ENCODE measurements around the gene PTGER4. TPM values are rescaled to one million over a fixed set of nuclear protein-coding genes. Genes with fewer than 3 reads are reported as not detected.
"Not testable (repeated sequence)": the region's sequence is repeated elsewhere in the genome, so short reads cannot be mapped to it uniquely, and the experiment has no call there.

PTGER4 gene
- total RNA-seq, 1 donor from 2014 or later = 31.3 TPM

GRCh38 chr5:40688996-40689395 lies 9.3 kb downstream of the PTGER4 start:
- no peak for DNase-seq (ENCODE audit: extremely low read depth, low read depth, low spot score)

- DNase-seq (ENCODE audit: extremely low read depth, low read depth, low spot score) = peak; percentile 98
These were observed 9.7 kb downstream of the PTGER4 start for GRCh38 chr5:40689438-40689837.

- DNase-seq (ENCODE audit: extremely low read depth, low read depth, low spot score) = no peak
These were observed 10.6 kb downstream of the PTGER4 start for GRCh38 chr5:40690267-40690666.

- DNase-seq (ENCODE audit: extremely low read depth, low read depth, low spot score) = no peak
These were observed 12.2 kb downstream of the PTGER4 start for GRCh38 chr5:40691894-40692293.

- DNase-seq (ENCODE audit: extremely low read depth, low read depth, low spot score) = no peak
These were observed 14.7 kb downstream of the PTGER4 start for GRCh38 chr5:40694433-40694832.

GRCh38 chr5:40700116-40700782 lies 20.5 kb downstream of the PTGER4 start:
- no peak for DNase-seq (ENCODE audit: extremely low read depth, low read depth, low spot score)

GRCh38 chr5:40702027-40702426 lies 22.3 kb downstream of the PTGER4 start:
- DNase-seq (ENCODE audit: extremely low read depth, low read depth, low spot score) = not testable (repeated sequence)

GRCh38 chr5:40705484-40705883 lies 25.8 kb downstream of the PTGER4 start:
- DNase-seq (ENCODE audit: extremely low read depth, low read depth, low spot score) = not testable (repeated sequence)

GRCh38 chr5:40710575-40710974 lies 30.9 kb downstream of the PTGER4 start:
- DNase-seq (ENCODE audit: extremely low read depth, low read depth, low spot score) = not testable (repeated sequence)

GRCh38 chr5:40714001-40714400 lies 34.3 kb downstream of the PTGER4 start:
- no peak for DNase-seq (ENCODE audit: extremely low read depth, low read depth, low spot score)

- DNase-seq (ENCODE audit: extremely low read depth, low read depth, low spot score) = no peak
These were observed 36.3 kb downstream of the PTGER4 start for GRCh38 chr5:40716000-40716399.

- DNase-seq (ENCODE audit: extremely low read depth, low read depth, low spot score) = no peak
These were observed 36.9 kb downstream of the PTGER4 start for GRCh38 chr5:40716590-40716989.

- DNase-seq (ENCODE audit: extremely low read depth, low read depth, low spot score) = no peak
These were observed 37.6 kb downstream of the PTGER4 start for GRCh38 chr5:40717281-40717680.

- no peak for DNase-seq (ENCODE audit: extremely low read depth, low read depth, low spot score)
These were observed 40.4 kb downstream of the PTGER4 start for GRCh38 chr5:40720069-40720468.

- not testable (repeated sequence) for DNase-seq (ENCODE audit: extremely low read depth, low read depth, low spot score)
These were observed 42.8 kb downstream of the PTGER4 start for GRCh38 chr5:40722497-40722911.

GRCh38 chr5:40733434-40733833 lies 53.7 kb downstream of the PTGER4 start:
- DNase-seq (ENCODE audit: extremely low read depth, low read depth, low spot score) = no peak

GRCh38 chr5:40733879-40734563 lies 54.3 kb downstream of the PTGER4 start:
- no peak for DNase-seq (ENCODE audit: extremely low read depth, low read depth, low spot score)

- peak; percentile 41 for DNase-seq (ENCODE audit: extremely low read depth, low read depth, low spot score)
These were observed 55.3 kb downstream of the PTGER4 start for GRCh38 chr5:40734986-40735385.

- no peak for DNase-seq (ENCODE audit: extremely low read depth, low read depth, low spot score)
These were observed 55.9 kb downstream of the PTGER4 start for GRCh38 chr5:40735609-40736008.

GRCh38 chr5:40736103-40736875 lies 56.6 kb downstream of the PTGER4 start:
- peak; percentile 72 for DNase-seq (ENCODE audit: extremely low read depth, low read depth, low spot score)

GRCh38 chr5:40738502-40738901 lies 58.8 kb downstream of the PTGER4 start:
- no peak for DNase-seq (ENCODE audit: extremely low read depth, low read depth, low spot score)

Measured in glomerular endothelial cell (primary cell).